GM06990 (cell line): ENCODE data around the gene EML2.
"Not testable (repeated sequence)": the region's sequence is repeated elsewhere in the genome, so short reads cannot be mapped to it uniquely, and the experiment has no call there.

Experiments
- DNase-seq: peaks from one replicate; pipeline ENCODE4 v3.0.0-alpha.2; 2011; ENCODE audit not compliant: insufficient read length; ENCODE audit errors: extremely low read depth
- H3K27me3 ChIP-seq: replicated peaks from 2 replicates; pipeline ENCODE4 v1.6.0; 2011; ENCODE audit warnings: low read length; ENCODE audit not compliant: control insufficient read depth, insufficient read depth
- H3K36me3 ChIP-seq: 2 replicates; pipeline ENCODE4 v1.5.1; 2011; ENCODE audit warnings: low read length; ENCODE audit not compliant: control insufficient read depth, insufficient read depth
- H3K4me3 ChIP-seq: replicated peaks from 2 replicates; pipeline ENCODE4 v1.5.1; 2011; ENCODE audit warnings: low read depth, mild to moderate bottlenecking, control low read depth, low read length
- CTCF ChIP-seq: IDR thresholded peaks from 2 replicates; pipeline ENCODE4 v1.5.1; 2011; ENCODE audit warnings: low read length, control low read depth, mild to moderate bottlenecking, inconsistent platforms; ENCODE audit not compliant: insufficient read depth, poor library complexity, severe bottlenecking

Gene EML2

DNA sequence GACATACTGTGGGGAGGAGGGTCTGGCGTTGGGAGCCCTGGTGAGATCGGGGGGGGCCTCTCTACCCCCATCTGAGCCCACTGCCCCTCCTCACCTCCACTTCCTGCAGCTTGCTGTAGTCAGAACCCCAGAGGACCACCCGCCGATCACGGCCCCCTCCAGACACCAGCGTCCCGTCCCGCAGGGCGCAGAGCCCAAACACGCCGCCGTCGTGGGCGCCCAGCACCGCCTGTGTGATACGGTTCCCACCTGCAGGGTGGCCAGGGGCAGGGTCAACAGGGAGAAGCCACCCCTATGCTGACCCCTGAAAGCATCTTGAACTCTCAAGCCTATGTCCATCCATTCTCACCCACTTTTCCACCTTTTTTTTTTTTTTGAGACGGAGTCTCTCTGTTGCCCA, 17.8 kb downstream of the EML2 start:
- Histone ChIP-seq H3K36me3 (peaks cover 29% of the 10 kb centered on the region), H3K4me3 (no peak overlapping the region), H3K27me3 (no peaks in the 10 kb centered on the region)
- no peak for TF ChIP-seq CTCF
- DNase-seq, result no peak

- no peaks in the 10 kb centered on the region for H3K27me3 ChIP-seq
- TF ChIP-seq CTCF, result no peak
- no peak overlapping the region for H3K4me3 ChIP-seq
- peaks cover 36% of the 10 kb centered on the region for H3K36me3 ChIP-seq
- DNase-seq, result no peak
These were observed 22.5 kb downstream of the EML2 start for GRCh38 chr19:45616704-45617017.

DNA sequence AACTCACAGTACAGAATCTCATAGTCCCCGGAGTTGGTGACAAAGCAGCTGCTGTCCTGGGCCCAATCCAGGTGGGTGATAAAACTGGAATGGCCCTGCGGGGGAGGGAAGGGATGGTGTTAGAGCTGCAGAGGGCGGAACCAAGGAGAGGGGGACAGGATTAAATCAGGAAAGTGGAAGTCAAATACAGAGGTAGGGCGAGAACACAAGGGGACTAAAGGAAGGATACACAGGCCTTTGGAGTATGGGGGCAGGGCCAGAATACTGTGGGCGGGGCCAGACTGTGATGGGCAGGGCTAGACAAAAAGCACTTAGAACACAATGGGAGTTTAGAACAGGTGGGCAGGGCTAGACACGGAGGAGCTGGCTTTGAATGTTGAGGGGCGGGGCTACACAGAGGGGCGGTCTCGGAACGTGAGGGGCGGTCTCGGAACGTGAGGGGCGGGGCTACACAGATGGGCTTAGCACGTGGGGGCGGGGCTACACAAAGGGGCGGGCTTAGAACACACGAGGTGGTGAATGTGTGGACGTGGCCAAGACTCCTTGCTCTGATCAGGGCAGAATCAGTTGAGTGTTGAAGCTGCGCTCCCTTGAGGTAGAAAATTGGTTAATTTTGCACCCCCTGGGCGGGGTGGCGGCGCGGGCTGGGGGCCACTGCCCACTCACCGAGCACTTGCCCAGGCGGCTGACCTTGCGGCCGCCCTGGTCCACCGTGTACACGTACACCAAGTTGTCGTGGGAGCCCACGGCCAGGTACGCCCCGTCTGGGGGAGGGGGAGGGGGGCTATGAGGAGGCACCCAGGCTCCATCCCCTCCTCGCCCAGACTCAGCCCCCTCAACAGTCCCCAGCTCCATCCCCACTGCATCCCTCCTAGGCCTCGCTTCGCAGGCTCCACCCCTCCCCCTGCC, 23.1 kb downstream of the EML2 start:
- TF ChIP-seq CTCF, result no peak
- Histone ChIP-seq H3K36me3 (peaks cover 33% of the 10 kb centered on the region), H3K4me3 (no peak overlapping the region), H3K27me3 (no peaks in the 10 kb centered on the region)
- peak; percentile 91 for DNase-seq

DNA sequence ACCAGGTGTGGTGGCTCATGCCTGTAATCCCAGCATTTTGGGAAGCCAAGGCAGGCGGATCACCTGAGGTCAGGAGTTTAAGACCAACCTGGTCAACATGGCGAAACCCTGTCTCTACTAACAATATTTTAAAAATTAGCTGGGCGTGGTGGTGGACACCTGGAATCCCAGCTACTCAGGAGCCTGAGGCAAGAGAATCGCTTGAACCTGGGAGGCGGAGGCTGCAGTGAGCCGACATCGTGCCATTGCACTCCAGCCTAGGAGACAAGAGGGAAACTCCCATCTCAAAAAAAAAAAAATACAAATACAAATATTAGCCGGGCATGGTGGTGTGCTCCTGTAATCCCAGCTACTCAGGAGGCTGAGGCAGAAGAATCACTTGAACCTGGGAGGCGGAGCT, 24.1 kb downstream of the EML2 start:
- not testable (repeated sequence) for H3K27me3 ChIP-seq, DNase-seq, H3K4me3 ChIP-seq
- peaks cover 28% of the 10 kb centered on the region for H3K36me3 ChIP-seq

- Histone ChIP-seq H3K27me3 (no peaks in the 10 kb centered on the region), H3K36me3 (peaks cover 24% of the 10 kb centered on the region), H3K4me3 (no peak overlapping the region)
- no peak for TF ChIP-seq CTCF
- DNase-seq, result peak; percentile 58
These were observed 25.1 kb downstream of the EML2 start for GRCh38 chr19:45613926-45614725.

- Histone ChIP-seq H3K27me3 (no peaks in the 10 kb centered on the region), H3K36me3 (peaks cover 11% of the 10 kb centered on the region), H3K4me3 (no peak overlapping the region)
- DNase-seq, result no peak
- TF ChIP-seq CTCF, result no peak
These were observed 30.2 kb downstream of the EML2 start for GRCh38 chr19:45608948-45609347.
